ENCODE measurements around the gene CCDC102B. TPM values are rescaled to one million over a fixed set of nuclear protein-coding genes. Genes with fewer than 3 reads are reported as not detected.

Gene CCDC102B
- total RNA-seq, 1 experiment from 2014 or later, result 0.92 TPM

DNA sequence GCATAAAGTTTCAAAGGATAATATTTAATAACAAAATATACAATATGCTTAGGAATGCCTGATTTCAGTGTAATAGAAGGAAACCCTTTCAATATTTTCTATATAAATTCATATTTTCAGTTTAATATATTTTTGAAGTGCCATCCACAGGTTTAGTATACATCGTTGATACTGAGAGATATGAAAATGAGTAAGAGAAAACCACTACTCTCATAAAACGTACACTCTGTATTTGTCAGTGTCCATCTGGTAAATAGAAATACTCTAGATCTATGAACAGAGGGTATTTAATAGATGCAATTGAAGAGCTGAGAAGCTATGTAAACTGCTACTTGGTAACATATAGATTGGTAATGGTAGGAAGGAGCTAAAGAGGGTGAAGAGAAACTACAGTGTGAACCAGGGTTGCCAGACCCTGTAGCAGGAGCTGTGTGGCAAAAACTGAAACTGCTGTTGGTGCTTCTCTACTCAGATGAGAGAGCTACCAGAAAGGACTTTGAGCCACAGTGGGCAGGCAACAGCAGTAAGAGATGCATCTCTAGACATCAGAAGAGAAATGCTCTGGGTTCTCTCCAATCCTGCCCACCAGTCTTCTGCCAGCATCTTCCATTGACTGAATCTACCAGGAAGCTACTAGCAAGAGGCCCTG, 187.4 kb downstream of the CCDC102B start:
- BruUV-seq (replicated peaks), result no TSS peak
- CTCF ChIA-PET, result interaction anchor here (0.5 kb wide), 1 partner anchor 171 kb away, joined by 3 read pairs; no protein-coding TSS in a partner anchor
- TF ChIP-seq, protein P1, sequence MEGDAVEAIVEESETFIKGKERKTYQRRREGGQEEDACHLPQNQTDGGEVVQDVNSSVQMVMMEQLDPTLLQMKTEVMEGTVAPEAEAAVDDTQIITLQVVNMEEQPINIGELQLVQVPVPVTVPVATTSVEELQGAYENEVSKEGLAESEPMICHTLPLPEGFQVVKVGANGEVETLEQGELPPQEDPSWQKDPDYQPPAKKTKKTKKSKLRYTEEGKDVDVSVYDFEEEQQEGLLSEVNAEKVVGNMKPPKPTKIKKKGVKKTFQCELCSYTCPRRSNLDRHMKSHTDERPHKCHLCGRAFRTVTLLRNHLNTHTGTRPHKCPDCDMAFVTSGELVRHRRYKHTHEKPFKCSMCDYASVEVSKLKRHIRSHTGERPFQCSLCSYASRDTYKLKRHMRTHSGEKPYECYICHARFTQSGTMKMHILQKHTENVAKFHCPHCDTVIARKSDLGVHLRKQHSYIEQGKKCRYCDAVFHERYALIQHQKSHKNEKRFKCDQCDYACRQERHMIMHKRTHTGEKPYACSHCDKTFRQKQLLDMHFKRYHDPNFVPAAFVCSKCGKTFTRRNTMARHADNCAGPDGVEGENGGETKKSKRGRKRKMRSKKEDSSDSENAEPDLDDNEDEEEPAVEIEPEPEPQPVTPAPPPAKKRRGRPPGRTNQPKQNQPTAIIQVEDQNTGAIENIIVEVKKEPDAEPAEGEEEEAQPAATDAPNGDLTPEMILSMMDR (IDR thresholded peaks at IDR 0.05), result no peak

DNA sequence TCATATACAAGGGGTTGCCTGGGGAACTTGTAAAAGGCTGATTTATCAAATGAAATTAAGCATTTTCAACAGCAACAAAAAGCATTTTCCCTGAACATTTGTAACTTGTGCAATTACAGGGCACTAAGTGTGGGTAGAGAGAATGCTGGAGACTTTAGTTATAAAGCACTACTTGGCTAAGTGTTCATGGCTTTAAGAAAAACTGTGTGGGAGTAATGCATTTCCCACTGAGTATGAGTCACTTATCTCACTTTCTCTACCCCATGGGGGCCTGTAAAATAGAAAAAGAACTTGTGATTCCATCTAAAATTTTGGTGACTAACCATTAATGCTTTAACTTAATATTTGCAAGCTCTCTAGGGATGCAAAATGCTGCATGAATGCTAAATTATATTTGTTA, 193.4 kb downstream of the CCDC102B start:
- H3K4me3 ChIP-seq (ENCODE audit: low read depth in 2 of 2, low read length in 2 of 2), result no peak overlapping the region
- DNase-seq (ENCODE audit: low read depth, low spot score), result no peak

More for the DNA sequence above, 187.4 kb downstream of the CCDC102B start:
- Histone ChIP-seq H3K27me3 (ENCODE audit: control insufficient read depth, insufficient read depth, low read length) (no peaks in the 10 kb centered on the region), H3K27ac (ENCODE audit: low read length) (no peak overlapping the region), H3K4me3 (ENCODE audit: low read depth in 2 of 2, low read length in 2 of 2) (no peak overlapping the region), H3K36me3 (ENCODE audit: control insufficient read depth, insufficient read depth, low read length) (no peaks in the 10 kb centered on the region), H3K9me3 (ENCODE audit: control insufficient read depth, insufficient read depth, low read depth, low read length) (no peaks in the 10 kb centered on the region), H3K4me1 (ENCODE audit: control insufficient read depth, insufficient read depth, low read length) (no peaks in the 10 kb centered on the region)
- ATAC-seq (no peak), DNase-seq (ENCODE audit: low read depth, low spot score) (no peak)
- in situ Hi-C loops (cut with HindIII; ENCODE audit: low pct_unique_long_range_greater_than_20kb, low sequenced_read_pairs), result no loop called here
- POLR2A ChIA-PET, result no interaction called here
- intact Hi-C loops (cut with micrococcal nuclease; ENCODE audit: unreplicated experiment), result no loop called here

More for the DNA sequence above, 193.4 kb downstream of the CCDC102B start:
- Histone ChIP-seq H3K4me1 (ENCODE audit: control insufficient read depth, insufficient read depth, low read length) (no peaks in the 10 kb centered on the region), H3K36me3 (ENCODE audit: control insufficient read depth, insufficient read depth, low read length) (no peaks in the 10 kb centered on the region), H3K9me3 (ENCODE audit: control insufficient read depth, insufficient read depth, low read depth, low read length) (no peaks in the 10 kb centered on the region), H3K27me3 (ENCODE audit: control insufficient read depth, insufficient read depth, low read length) (no peaks in the 10 kb centered on the region), H3K27ac (ENCODE audit: low read length) (no peak overlapping the region)
- ChIA-PET POLR2A (no interaction called here), CTCF (no interaction called here)
- no TSS peak for BruUV-seq (replicated peaks)
- in situ Hi-C loops (cut with HindIII; ENCODE audit: low pct_unique_long_range_greater_than_20kb, low sequenced_read_pairs) (no loop called here), intact Hi-C loops (cut with micrococcal nuclease; ENCODE audit: unreplicated experiment) (no loop called here)
- ATAC-seq, result no peak
- TF ChIP-seq TCF7L2 (IDR thresholded peaks at IDR 0.05; ENCODE audit: low read depth, low read length) (no peak), POLR2AphosphoS5 (IDR thresholded peaks at IDR 0.05; ENCODE audit: low read depth, low read length) (no peak), SIN3A (IDR thresholded peaks at IDR 0.05; ENCODE audit: borderline replicate concordance, insufficient read depth, low read depth, low read length) (no peak)
- TF ChIP-seq, protein P2, sequence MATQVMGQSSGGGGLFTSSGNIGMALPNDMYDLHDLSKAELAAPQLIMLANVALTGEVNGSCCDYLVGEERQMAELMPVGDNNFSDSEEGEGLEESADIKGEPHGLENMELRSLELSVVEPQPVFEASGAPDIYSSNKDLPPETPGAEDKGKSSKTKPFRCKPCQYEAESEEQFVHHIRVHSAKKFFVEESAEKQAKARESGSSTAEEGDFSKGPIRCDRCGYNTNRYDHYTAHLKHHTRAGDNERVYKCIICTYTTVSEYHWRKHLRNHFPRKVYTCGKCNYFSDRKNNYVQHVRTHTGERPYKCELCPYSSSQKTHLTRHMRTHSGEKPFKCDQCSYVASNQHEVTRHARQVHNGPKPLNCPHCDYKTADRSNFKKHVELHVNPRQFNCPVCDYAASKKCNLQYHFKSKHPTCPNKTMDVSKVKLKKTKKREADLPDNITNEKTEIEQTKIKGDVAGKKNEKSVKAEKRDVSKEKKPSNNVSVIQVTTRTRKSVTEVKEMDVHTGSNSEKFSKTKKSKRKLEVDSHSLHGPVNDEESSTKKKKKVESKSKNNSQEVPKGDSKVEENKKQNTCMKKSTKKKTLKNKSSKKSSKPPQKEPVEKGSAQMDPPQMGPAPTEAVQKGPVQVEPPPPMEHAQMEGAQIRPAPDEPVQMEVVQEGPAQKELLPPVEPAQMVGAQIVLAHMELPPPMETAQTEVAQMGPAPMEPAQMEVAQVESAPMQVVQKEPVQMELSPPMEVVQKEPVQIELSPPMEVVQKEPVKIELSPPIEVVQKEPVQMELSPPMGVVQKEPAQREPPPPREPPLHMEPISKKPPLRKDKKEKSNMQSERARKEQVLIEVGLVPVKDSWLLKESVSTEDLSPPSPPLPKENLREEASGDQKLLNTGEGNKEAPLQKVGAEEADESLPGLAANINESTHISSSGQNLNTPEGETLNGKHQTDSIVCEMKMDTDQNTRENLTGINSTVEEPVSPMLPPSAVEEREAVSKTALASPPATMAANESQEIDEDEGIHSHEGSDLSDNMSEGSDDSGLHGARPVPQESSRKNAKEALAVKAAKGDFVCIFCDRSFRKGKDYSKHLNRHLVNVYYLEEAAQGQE (IDR thresholded peaks at IDR 0.05; ENCODE audit: insufficient read depth in 1 of 2, low read depth in 2 of 2, low read length in 1 of 2), result no peak
- TF ChIP-seq, protein P1 (IDR thresholded peaks at IDR 0.05), result no peak

Measured in Panc1 (cell line).